Activated gamma-delta T cell treated with Interleukin-2 at 50 U/mL for 16 hours (primary cell): Measurements from ENCODE around the gene GCAT.
A peak's percentile ranks its signal among the peaks of the same experiment; 100 is the strongest.

Source experiments
- DNase-seq: peaks from one replicate; pipeline ENCODE4 v3.0.0-alpha.2; 2020

The GCAT gene

GRCh38 chr22:37811867-37812266 lies 4.1 kb downstream of the GCAT start:
- no peak for DNase-seq

GRCh38 chr22:37812869-37813678 lies 5.3 kb downstream of the GCAT start:
- DNase-seq = no peak

- no peak for DNase-seq
Measured at GRCh38 chr22:37815593-37815992, 7.9 kb downstream of the GCAT start.

GRCh38 chr22:37816543-37817180 lies 8.9 kb downstream of the GCAT start:
- no peak for DNase-seq

- DNase-seq = peak; percentile 82
Measured at GRCh38 chr22:37817705-37818408, 10.1 kb downstream of the GCAT start.

- DNase-seq = peak; percentile 52
Measured at GRCh38 chr22:37818409-37819104, 10.8 kb downstream of the GCAT start.

- no peak for DNase-seq
Measured at GRCh38 chr22:37819105-37819433, 11.3 kb downstream of the GCAT start.

GRCh38 chr22:37820350-37820749 lies 12.6 kb downstream of the GCAT start:
- no peak for DNase-seq

- no peak for DNase-seq
Measured at GRCh38 chr22:37822079-37822833, 14.5 kb downstream of the GCAT start.

GRCh38 chr22:37823134-37823985 lies 15.6 kb downstream of the GCAT start, which contains the start of gene GALR3:
TSS of gene GALR3 (plus strand) at chr22:37823382. CDS start at chr22:37823407, 25 bp downstream.
- no peak for DNase-seq

- DNase-seq = no peak
Measured at GRCh38 chr22:37824674-37825641, 17.2 kb downstream of the GCAT start.

- no peak for DNase-seq
Measured at GRCh38 chr22:37827056-37827455, 19.3 kb downstream of the GCAT start.

- DNase-seq = no peak
Measured at GRCh38 chr22:37830093-37830842, 22.5 kb downstream of the GCAT start.

GRCh38 chr22:37831472-37831871 lies 23.7 kb downstream of the GCAT start:
- no peak for DNase-seq

- DNase-seq = no peak
Measured at GRCh38 chr22:37832022-37832857, 24.5 kb downstream of the GCAT start.

GRCh38 chr22:37842015-37842793 lies 34.5 kb downstream of the GCAT start:
- no peak for DNase-seq

GRCh38 chr22:37843741-37844089 lies 36.0 kb downstream of the GCAT start:
- peak; percentile 36 for DNase-seq

GRCh38 chr22:37844904-37845329 lies 37.2 kb downstream of the GCAT start:
- no peak for DNase-seq
